Keratinocyte (primary cell): ENCODE data around the gene NOS3.

Source experiments
- CTCF ChIP-seq, 3 experiments: IDR thresholded peaks in 1 of 3; conservative IDR thresholded peaks in 1 of 3; optimal IDR thresholded peaks in 1 of 3; 2 replicates in 2 of 3; 3 replicates in 1 of 3; pipeline versions ENCODE3 to v1.5.1; 2011; ENCODE audit warnings: low read length in 3 of 3, mild to moderate bottlenecking in 3 of 3, moderate library complexity in 2 of 3, control low read depth in 1 of 3, inconsistent platforms in 1 of 3; ENCODE audit not compliant: insufficient read depth in 2 of 3; ENCODE audit errors: extremely low read depth in 1 of 3
- EZH2 ChIP-seq: IDR thresholded peaks from one replicate; pipeline ENCODE4 v1.6.1; 2012; ENCODE audit warnings: inconsistent platforms, mild to moderate bottlenecking, low read length, moderate library complexity

- TF ChIP-seq CTCF (optimal IDR thresholded peaks at IDR 0.05 in 1 of 3, IDR thresholded peaks at IDR 0.05 in 1 of 3, conservative IDR thresholded peaks at IDR 0.05 in 1 of 3; ENCODE audit: extremely low read depth in 1 of 3, insufficient read depth in 2 of 3, low read length in 3 of 3) (no peak), EZH2 (no peak)
Observed at GRCh38 chr7:150989456-150989855, 1.4 kb upstream of the NOS3 start.
